HG03103 (cell line): Measurements from ENCODE around the gene NCKAP1.
"Not testable (repeated sequence)": the region's sequence is repeated elsewhere in the genome, so short reads cannot be mapped to it uniquely, and the experiment has no call there.

ENCODE experiments used
- ATAC-seq: cut with Tn5 transposase; IDR thresholded peaks from one replicate; pipeline ENCODE4 v1.9.1; 2021; ENCODE audit warnings: low read depth; ENCODE audit not compliant: unreplicated experiment

Gene NCKAP1

DNA sequence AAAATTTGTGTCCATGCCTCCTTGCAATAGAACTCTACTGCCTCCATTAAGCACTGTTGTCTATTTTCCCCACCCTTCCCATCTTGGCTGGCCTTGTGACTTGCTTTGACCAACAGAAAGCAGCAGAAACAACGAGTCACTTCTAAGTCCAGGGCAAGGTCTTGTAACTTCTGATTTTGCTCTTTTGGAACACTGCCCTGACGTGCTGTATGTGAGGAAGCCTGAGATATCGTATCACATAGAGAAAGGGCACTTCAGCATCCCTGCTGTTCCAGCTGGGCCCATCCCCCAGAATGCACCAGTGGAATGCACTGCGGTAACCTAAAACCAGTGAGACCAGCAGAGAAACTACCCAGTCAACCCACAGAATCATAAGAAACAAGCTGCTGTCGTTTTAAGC is 28.1 kb downstream of the NCKAP1 start:
- ATAC-seq: no peak

DNA sequence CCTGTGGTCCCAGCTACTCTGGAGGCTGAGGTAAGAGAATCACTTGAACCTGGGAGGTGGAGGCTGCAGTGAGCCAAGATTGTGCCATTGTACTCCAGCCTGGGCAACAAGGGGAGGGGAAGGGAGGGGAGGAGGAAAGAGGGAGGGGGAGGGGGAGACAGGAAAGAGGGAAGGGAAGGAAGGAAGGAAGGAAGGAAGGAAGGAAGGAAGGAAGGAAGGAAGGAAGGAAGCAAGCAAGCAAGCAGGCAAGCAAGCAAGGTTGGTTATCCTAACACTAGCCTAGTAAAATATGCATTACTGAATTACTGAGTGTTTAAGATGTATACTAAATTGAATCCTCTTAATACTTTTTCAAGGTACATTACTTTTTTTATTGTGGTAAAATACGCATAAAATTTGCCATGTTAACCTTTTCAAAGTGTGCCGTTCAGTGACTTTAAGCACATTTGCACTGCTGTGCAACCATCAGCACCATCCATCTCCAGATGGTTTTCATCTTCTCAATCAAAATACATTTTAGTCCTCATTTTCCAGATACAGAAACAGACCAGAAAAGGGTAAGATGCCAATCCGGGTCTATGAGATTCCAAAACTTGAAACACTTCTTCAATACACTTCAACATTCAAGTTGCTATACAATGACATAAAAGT is 28.9 kb downstream of the NCKAP1 start:
- no peak for ATAC-seq

GRCh38 chr2:183001948-183002347 is 36.3 kb downstream of the NCKAP1 start:
- ATAC-seq: no peak

DNA sequence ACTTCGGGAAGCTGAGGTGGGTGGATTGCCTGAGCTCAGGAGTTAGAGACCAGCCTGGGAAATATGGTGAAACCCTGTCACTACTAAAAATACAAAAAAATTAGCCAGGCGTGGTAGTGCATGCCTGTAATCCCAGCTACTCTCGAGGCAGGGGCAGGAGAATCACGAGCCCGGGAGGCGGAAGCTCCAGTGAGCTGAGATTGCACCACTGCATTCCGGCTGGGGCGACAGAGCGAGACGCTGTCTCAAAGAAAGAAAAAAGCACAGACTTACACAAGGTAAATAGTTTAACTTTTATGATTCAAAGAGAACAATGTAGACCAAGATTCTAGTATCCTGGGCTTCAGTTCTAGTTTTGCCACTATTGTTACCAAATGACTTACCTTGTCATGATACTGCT is 37.4 kb downstream of the NCKAP1 start:
- ATAC-seq: no peak

DNA sequence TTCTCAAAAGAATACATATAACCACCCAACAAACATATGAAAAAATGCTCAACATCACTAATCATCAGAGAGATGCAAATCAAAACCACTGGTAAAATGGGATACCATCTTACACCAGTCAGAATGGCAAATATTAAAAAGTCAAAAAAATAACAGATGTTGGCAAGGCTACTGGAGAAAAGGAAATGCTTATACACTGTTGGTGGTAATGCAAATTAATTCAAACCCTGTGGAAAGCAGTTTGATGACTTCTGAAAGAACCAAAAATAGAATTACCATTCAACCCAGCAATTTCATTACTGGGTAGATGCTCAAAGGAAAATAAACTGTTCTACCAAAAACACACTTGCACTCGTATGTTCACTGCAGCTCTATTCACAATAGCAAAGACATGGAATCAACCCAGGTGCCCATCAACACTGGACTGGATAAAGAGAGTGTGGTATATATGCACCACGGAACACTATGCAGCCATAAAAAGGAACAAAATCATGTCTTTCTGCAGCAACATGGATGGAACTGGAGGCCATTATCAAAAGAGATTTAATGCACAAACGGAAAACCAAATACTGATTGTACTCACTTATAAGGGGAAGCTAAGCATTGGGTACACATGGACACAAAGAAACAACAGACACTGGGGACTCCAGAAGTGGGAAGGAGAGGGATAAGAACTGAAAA is 38.8 kb downstream of the NCKAP1 start:
- no peak for ATAC-seq

- ATAC-seq: no peak
Measured at GRCh38 chr2:182994228-182994912, 43.9 kb downstream of the NCKAP1 start.

DNA sequence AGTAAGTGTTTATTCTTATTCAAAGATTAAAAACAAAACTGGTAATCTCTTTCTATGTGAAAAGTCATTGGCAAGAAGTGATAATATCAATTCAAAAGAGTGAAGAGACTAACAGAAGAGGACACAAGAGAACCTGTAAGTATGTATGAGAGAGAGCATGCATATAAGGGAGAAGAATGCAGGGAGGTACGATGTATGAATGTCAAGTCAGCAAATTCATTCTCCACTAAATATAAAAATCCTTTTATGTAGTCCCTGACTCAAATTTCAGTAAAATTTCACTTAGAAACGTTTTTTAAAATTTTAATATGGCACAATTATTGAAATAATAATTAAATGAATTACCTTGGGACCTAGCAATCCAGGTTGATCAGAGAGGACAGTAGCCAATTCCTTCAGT is 55.3 kb downstream of the NCKAP1 start:
- ATAC-seq: no peak

- not testable (repeated sequence) for ATAC-seq
Measured at GRCh38 chr2:182981475-182981874, 56.8 kb downstream of the NCKAP1 start.

DNA sequence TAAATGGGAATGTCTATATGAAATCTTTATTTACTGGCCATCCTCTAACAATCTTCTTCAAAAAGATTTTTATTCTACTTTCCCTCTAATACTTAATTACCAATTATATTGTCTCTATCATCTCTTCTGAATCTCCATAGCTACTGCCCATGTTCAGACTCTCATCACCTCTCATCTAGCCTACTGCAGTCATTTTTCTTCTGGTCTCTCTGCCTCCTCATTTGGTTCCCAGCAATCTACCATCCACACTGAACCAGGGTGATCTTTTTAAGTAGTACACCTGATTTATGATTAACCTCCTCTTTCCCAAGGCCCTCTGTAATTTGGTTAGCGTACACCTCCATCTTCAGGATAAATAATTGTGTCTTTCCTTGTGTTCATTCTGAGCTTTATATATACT is 57.6 kb downstream of the NCKAP1 start:
- ATAC-seq: no peak

- peak; percentile 72 for ATAC-seq
Measured at GRCh38 chr2:182980115-182980514, 58.1 kb downstream of the NCKAP1 start.

GRCh38 chr2:182977463-182977862 is 60.8 kb downstream of the NCKAP1 start:
- peak; percentile 38 for ATAC-seq

- ATAC-seq: no peak
Measured at GRCh38 chr2:182973441-182974352, 64.6 kb downstream of the NCKAP1 start.

DNA sequence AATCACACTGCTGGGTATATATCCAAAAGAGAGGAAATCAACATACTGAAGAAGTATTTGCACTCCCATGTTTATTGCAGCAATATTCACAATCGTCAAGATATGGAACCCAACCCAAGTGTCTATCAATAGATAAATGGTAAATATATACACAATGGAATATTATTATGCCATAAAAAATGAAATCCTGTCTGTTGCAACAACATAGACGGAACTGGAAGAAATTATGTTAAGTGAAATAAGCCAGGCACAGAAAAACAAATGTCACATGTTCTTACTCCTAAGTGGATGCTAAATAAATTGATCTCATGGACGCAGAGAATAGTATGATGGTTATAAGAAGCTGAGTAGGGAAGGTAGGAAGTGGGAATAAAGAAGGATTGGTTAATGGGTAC is 65.7 kb downstream of the NCKAP1 start:
- ATAC-seq: no peak

GRCh38 chr2:182971820-182972547 is 66.3 kb downstream of the NCKAP1 start:
- ATAC-seq: no peak

- ATAC-seq: no peak
Measured at GRCh38 chr2:182970486-182970885, 67.8 kb downstream of the NCKAP1 start.

DNA sequence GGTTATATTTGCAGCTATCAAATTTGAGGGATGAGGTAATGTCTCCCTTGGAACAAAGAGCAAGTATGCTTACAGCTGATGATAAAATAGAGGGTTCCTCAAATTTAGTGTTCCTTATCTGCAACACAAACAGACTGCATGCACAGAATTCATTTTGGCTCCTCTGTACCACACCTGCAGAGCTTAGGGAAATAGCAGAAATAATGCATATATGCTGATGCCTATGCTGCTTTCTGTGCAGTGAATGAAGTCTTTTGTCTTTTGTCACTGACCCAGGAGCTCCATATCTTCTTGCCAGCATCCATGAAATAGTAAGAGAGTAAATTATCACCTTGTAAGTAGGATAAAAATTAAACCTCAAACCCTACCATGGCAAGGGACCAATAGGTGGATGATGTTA is 69.8 kb downstream of the NCKAP1 start:
- no peak for ATAC-seq

DNA sequence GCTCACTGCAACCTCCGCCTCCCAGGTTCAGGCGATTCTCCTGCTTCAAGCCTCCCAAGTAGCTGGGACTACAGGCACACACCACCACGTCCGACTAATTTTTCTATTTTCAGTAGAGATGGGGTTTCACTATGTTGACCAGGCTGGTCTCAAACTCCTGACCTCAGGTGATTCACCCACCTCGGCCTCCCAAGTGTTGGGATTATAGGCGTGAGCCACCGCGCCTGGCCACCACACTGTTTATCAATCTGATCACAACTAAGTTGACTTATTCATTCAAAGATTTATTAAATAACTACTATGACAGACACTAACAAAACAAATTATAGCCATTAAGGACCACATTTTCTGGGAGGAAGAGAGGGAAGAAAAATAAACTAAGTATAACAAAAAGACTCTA is 71.9 kb downstream of the NCKAP1 start:
- ATAC-seq: not testable (repeated sequence)

GRCh38 chr2:182962641-182963040 is 75.6 kb downstream of the NCKAP1 start:
- ATAC-seq: no peak

- ATAC-seq: not testable (repeated sequence)
Measured at GRCh38 chr2:182960869-182961268, 77.4 kb downstream of the NCKAP1 start.

- ATAC-seq: no peak
Measured at GRCh38 chr2:182954789-182955188, 83.5 kb downstream of the NCKAP1 start.
